ENCODE results near the gene ADCY6.
A peak's percentile ranks its signal among the peaks of the same experiment; 100 is the strongest.

ADCY6 gene

DNA sequence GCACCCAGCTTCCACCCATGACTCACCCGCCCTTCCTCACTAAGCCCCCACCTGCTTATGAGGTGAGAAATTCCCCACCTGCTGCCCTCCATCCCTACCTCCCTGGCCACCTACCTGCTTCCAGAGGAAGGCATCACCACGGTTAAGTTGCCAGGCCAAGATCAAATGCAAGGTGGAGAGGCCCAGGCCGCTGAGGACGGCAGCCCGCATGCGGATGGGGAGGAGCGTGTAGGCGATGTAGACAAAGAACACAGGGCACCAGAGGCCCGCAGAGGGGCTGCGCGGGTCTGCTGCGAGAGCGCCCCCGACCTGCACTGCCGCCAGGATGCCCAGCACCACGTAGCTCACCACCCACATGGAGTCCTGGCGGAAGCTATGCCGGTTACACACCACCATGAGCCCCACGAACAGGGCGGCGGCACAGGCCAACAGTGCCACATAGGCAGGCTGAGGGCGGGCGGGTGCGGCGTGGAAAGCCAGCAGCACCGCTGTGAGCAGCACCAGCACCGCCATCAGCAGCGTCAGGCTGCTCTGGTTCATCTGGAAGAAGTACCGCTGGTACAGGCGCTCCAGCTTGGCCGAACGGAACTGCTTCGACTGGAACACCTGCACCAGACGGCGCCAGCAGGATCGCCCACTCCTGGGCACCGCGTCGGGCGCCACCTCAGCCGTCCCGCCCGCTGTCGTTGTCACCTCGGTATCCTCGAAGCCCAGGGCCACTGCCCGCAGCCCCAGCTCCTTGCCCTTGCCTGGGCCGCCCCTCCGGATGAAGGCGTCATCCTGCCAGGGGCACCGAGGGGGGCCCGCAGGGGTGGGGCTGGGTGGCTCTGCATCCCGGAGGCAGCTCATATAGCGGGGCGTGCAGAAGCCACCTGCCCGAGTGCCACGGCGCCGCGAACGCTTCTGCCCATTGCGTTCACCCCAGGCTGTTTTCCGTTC is 6.2 kb downstream of the ADCY6 start:
- DNase-seq: no peak

DNA sequence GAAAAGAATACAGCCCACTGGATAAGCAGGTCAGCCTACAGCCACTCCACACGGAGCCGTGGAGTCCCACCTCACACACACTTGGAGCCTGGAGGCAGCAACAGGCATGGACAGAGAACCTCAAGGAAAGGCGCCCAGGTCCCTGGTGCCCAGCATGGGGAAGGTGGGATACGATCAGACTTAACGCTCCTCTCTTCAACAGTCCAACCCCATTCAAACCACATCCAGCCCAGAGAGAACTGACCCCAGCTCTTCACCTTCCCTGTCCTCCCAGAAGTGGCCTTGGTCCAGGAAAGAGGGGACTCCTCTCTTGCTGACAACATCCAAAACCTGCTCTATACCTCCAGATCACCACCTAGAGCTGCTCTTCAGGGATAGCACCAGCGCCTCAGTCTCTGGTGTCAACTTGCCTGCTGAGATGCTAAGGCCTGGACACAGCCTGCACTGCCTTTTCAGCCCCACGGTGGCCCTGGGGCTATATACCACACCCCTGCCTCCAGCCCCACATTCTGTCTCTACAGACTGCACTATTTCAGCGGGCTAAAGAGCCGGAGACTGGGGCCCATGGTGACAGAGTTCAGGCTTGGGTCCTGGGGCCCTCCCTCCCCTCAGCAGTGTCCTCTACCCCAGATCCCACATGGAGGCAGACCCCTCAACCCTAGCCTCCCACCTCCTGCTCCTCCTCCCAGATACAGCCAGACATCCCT is 7.0 kb downstream of the ADCY6 start:
- DNase-seq: no peak

DNA sequence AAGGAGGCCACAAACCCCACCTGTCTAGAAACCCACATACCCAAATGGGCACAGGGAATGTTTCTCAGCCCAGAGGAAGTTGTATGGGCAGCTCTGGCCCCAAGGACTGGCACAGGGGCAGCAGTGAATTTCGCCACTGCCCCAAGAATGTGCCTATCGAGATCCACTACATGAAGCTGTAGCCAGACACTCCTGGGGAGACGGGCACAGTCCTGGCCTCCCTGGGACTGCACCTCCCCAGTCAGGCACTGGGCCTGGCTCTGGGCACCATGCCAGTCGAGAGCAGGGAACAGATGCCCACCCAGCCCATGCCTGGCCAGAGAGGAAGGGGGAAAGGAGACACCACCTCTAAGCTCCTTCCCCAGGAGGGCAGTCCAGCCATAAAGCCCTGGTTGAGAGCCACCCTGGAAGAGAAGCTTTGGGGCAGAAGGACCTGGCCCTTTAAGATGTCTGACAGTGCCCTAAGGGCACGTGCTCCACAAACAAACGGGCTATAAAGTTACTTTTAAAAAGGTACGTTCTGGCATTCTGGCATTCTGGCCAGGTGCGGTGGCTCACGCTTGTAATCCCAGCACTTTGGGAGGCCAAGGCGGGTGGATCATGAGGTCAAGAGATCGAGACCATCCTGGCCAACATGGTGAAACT is 8.4 kb downstream of the ADCY6 start:
- DNase-seq: no peak

DNA sequence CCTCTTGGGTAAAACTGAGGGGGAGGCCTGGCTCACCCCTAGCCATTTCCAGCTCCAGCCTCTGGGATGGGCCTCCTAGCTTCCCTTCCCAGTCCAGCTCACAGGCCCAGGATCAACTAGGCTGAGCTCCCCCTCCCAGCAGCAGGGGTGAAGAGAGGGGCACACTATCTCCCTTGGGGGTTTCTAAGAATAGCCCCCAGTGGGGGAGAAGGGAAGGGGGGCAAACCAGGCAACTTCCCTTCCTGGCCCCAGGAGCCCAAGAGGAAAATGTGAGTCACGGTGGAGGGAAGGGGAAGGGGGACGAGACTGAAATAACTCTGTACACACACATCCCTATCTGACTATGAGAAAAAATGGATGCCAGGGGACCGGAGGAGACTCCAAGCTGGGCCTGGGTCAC is 9.0 kb downstream of the ADCY6 start:
- DNase-seq: no peak

DNA sequence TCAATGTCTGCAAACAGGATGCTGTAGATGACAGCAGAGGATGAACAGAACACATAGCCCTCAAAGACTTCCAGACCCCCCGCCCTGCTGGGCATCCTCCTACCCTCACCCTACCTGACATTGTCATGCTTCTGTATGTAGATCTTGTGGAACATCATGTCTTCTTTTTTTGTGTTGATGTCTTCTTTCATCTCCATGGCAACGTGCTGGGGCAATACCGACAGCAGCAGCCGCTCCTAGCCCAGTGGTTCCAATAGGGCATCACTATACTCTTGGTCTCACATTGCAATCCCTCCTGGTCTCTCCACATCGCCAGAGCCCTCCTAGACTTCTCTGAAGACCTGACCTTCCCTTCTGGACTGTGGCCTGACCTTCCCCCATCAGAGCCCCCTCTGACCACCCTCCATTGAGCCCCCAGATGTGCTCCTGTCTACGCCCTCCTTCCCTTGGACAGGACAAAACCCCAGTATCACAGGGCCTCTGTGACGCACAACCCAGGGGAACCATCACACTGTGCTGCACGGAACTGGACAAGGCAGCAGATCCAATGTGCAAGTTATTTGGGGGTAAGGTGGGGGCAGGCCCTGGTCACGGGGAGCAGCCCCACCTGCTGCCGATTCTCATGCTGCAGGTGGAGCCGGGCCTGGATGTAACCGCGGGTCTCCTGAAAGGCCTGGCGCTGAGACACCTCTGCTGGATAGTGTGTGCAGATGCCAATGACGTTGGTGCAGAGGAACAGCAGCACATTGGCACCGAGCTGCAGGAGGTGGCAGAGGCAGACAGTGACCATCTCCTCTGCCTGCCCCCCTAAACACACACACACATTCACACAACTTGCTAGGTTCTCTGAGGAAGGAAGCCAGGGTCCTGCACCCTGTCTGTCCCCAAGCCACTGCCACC is 11.1 kb downstream of the ADCY6 start:
- DNase-seq: no peak

DNA sequence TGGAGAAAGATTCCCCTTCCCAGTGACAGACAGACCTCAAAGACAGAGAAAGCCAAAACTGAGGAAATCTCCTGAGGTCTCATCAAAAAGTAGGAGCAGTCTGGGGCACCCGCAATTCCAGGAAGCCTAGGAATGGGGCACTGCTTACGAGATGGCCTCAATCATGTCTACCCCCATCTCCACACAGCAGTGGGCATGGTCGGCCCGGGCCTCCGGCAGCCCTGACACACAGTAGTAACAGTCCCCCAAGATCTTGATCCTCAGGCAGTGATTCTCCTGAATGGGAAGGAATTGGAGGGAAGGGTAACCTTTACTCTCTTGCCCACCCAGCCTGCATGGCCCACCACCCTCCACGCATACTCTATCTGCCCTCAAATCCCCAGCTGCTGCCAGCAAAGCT is 11.9 kb downstream of the ADCY6 start:
- no peak for DNase-seq

DNA sequence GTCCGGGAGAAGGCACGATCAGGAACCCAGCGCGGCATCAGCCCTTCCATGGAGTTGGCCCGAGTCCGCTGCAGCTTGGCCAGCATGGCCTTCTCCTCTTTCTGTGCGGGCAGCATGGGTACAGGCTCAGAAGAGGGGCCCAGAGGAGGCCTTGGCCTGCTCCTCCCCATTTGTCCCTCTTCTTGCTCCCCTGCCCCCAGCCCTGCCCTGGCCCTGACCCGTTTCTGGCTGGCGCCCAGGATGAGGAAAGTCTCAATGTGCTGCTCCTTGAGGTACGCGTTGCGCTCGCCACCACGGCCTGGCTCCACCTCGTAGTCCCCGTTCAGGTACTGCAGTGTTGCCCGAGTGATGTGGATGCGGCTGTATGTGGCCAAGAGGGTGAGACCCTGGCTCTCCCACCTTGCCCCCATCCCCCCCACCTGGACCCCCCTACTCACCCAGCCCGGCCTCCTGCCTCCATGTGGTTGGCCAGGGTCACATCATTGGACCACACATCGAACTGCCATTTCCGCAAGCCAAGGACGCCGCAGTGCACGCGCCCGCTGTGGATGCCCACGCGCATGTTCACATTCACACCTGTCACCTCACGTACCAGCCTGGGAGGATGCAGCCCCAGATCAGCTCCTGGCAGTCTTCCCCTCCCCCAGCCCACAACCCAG is 12.8 kb downstream of the ADCY6 start:
- DNase-seq: no peak

DNA sequence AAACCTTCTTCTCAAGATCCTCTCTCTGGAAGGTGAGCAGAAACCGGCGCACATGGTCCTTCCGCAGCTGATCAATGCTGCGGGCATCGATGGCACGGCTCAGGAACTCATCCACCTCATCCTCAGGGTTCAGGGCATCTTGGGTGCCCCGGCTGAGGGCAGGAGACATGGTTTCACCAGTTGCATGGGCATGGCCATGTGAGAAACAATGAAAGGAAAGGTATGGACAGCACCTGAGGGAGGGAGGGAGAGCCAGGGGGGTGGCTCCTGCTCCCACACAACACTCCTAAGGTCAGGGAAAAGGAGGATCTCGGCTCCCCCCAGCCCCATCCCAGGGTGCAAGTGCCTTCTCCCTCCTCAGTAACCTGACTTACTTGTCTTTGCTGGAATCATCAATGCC is 13.6 kb downstream of the ADCY6 start:
- DNase-seq: no peak

- no peak for DNase-seq
These were observed 14.4 kb downstream of the ADCY6 start for GRCh38 chr12:48774516-48774915.

GRCh38 chr12:48773686-48774085 is 15.2 kb downstream of the ADCY6 start:
- DNase-seq: no peak

GRCh38 chr12:48771588-48772112 is 17.2 kb downstream of the ADCY6 start:
- no peak for DNase-seq

- no peak for DNase-seq
These were observed 18.1 kb downstream of the ADCY6 start for GRCh38 chr12:48770756-48771155.

DNA sequence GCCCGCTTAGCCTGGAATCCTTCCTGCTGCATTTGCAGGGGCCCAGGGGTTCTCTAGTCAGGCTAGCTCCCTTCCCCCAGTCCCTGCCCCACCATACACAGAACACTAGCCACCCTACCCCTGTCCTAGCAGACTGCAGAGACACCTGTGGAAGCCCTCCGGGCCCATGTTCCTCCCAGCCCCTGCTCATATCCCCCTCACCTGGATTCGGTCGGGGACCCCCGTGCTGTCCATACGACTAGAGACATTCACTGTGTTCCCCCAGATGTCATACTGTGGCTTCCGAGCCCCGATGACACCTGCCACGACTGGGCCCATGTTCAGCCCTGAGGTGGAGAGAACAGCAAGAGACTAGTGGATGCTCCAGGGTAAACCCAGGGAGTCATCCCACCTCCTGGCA is 20.2 kb downstream of the ADCY6 start:
- DNase-seq: no peak

- no peak for DNase-seq
These were observed 20.7 kb downstream of the ADCY6 start for GRCh38 chr12:48768147-48768546.

DNA sequence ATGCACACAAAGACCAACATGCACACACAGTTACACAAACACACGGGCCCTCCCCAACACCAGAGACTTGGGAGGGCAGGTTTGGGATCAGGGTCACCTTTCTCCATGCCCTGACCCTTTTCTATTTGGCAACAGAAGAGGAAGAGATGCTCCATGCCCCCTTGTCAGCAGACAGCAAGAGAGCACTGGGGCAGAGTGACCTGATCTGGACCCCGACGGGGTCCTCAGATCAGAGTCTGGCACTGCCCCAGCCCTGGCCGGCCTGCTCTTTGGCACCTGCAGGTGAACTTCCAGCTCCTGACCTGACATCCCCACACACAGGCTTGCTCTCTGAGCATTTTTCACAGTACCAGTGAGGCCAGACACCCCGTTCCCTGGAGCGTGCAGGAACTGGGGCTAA is 21.4 kb downstream of the ADCY6 start:
- no peak for DNase-seq

DNA sequence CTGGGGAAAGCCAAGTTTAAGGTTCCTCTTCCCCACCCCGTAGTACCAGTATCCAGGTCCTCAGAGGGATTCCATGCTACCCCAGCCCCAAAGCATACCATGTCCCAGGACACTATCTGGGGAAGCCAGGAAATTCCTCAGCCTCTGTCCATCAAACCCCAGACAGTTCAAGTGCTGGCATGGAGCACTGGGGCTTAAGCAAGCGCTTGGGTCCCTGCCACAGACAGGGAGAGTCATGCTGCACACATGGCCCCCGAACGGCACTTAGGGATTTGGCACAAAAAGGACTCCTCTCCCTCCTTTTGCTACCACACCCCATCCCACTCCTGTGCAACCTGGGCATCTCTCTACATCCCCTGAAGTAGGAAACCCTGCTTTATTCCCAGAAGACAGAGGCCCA is 21.8 kb downstream of the ADCY6 start:
- DNase-seq: no peak

DNA sequence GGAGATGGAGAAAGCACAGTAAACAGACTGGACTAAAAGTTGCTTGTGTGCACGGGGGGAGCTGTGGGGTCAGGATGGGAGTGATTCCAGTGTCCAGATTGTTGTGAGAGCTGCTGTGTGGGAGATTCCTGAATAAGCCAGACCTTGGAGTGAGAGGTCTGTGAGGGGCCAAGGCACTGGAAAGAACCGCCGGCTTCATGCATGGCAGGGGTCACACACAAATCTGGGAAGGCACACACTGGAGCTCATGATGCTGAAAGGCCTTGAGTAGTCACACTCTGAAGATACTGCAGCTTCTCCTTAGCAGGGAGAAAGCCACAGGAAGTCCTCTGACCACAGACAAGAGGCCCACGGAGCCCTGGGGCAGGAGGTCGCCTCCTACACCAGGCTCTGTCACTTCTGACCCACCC is 23.1 kb downstream of the ADCY6 start:
- peak; percentile 46 to 51 for DNase-seq

- DNase-seq: no peak
These were observed 24.4 kb downstream of the ADCY6 start for GRCh38 chr12:48764521-48764920.

- no peak for DNase-seq
These were observed 30.2 kb downstream of the ADCY6 start for GRCh38 chr12:48758737-48759136.

DNA sequence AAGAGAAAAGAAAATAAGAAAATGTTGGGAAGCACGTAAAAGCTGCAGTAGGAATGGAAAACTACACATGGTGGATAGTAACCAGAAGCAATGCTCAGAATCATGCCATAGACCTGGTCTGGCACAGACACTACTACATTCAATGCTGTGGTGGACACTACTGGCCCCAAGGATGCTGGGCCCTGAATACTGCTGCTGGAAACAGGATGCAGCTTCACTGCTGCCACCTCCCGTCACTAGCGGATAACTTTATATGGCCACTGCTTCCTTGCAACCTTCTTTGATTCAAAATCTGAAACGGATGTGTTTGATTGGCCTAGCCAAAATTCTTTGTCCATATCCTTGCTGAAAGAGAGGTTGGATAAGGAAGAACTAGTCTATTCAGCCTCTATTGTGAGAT is 30.7 kb downstream of the ADCY6 start:
- DNase-seq: no peak

- no peak for DNase-seq
These were observed 38.0 kb downstream of the ADCY6 start for GRCh38 chr12:48750769-48751356.

- no peak for DNase-seq
These were observed 38.7 kb downstream of the ADCY6 start for GRCh38 chr12:48750215-48750614.
